ENCODE measurements around the gene ASB16. TPM values are rescaled to one million over a fixed set of nuclear protein-coding genes. Genes with fewer than 3 reads are reported as not detected.

ASB16 gene
- total RNA-seq, 1 donor from 2014 or later, result not detected

DNA sequence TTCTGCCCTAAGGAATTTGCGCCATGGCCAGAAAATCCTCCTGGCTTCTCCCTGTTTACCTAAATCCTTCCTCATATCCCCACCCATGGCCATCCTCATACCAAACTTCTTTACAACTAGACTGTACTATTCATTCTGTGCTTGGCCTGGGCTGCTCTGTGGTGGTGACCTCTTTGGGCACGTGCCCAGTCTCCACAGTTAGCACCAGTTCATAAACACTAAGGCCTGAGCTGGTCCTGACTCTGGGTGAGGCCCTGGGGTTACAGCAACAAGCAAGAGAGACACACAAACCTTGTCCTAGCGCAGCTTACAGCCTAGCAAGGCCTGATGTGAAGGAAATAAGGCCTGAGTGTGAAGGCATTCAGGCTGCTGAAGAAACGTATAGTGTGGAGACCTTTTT is 32.3 kb downstream of the ASB16 start:
- Mint-ChIP-seq H3K4me3 (peak overlapping the region; percentile 33), H3K27ac (no peak overlapping the region), H3K27me3 (ENCODE audit: insufficient read depth, low read depth) (peaks cover 6% of the 10 kb centered on the region), H3K4me1 (peaks cover 20% of the 10 kb centered on the region), H3K36me3 (peaks cover 6% of the 10 kb centered on the region), H3K9me3 (no peaks in the 10 kb centered on the region)
- no peaks in the 10 kb centered on the region for H3K27me3 ChIP-seq
- DNase-seq (ENCODE audit: low spot score), result no peak
- H3K9ac ChIP-seq, result no peak overlapping the region
- no peaks in the 10 kb centered on the region for H3K36me3 ChIP-seq
- H3K4me2 ChIP-seq, result no peak overlapping the region
- H3K4me3 ChIP-seq, result no peak overlapping the region
- peaks cover 14% of the 10 kb centered on the region for H3K79me2 ChIP-seq (ENCODE audit: low read depth)
- H3K27ac ChIP-seq, result no peak overlapping the region
- H3F3A ChIP-seq (ENCODE audit: low read depth), result peaks cover 52% of the 10 kb centered on the region
- no peak overlapping the region for H2AFZ ChIP-seq (replicated peaks)
- TF ChIP-seq EZH2 (IDR thresholded peaks at IDR 0.05) (no peak), EZH2phosphoT487 (IDR thresholded peaks at IDR 0.05) (no peak), CTCF (IDR thresholded peaks at IDR 0.05) (no peak)
- peaks cover 7% of the 10 kb centered on the region for H4K20me1 ChIP-seq (ENCODE audit: low read depth)
- H3K4me1 ChIP-seq, result peaks cover 6% of the 10 kb centered on the region
- H3K9me3 ChIP-seq (ENCODE audit: low read depth), result no peaks in the 10 kb centered on the region

- Histone ChIP-seq H3K4me1 (no peaks in the 10 kb centered on the region), H2AFZ (replicated peaks) (no peak overlapping the region), H4K20me1 (ENCODE audit: low read depth) (peaks cover 3% of the 10 kb centered on the region), H3F3A (ENCODE audit: low read depth) (peaks cover 48% of the 10 kb centered on the region), H3K9ac (no peak overlapping the region), H3K9me3 (ENCODE audit: low read depth) (no peaks in the 10 kb centered on the region), H3K27ac (no peak overlapping the region), H3K36me3 (peaks cover 3% of the 10 kb centered on the region), H3K4me2 (no peak overlapping the region), H3K27me3 (no peaks in the 10 kb centered on the region), H3K4me3 (no peak overlapping the region), H3K79me2 (ENCODE audit: low read depth) (peaks cover 3% of the 10 kb centered on the region)
- Mint-ChIP-seq H3K4me3 (peak overlapping the region; percentile 13), H3K27ac (no peak overlapping the region), H3K27me3 (ENCODE audit: insufficient read depth, low read depth) (peaks cover 10% of the 10 kb centered on the region), H3K4me1 (peaks cover 13% of the 10 kb centered on the region), H3K36me3 (peaks cover 11% of the 10 kb centered on the region), H3K9me3 (no peaks in the 10 kb centered on the region)
- TF ChIP-seq EZH2 (IDR thresholded peaks at IDR 0.05), result no peak
- peak; percentile 73 for TF ChIP-seq CTCF (IDR thresholded peaks at IDR 0.05)
- peak; percentile 69 for DNase-seq (ENCODE audit: low spot score)
Measured at GRCh38 chr17:44203731-44204440, 33.4 kb downstream of the ASB16 start.

- H3K36me3 ChIP-seq, result peaks cover 3% of the 10 kb centered on the region
- H3K36me3 Mint-ChIP-seq, result peaks cover 11% of the 10 kb centered on the region
- no peaks in the 10 kb centered on the region for H3K4me1 ChIP-seq
- no peaks in the 10 kb centered on the region for H3K27me3 ChIP-seq
- no peak overlapping the region for H3K9ac ChIP-seq
- H3K4me2 ChIP-seq, result no peak overlapping the region
- no peak overlapping the region for H3K27ac ChIP-seq
- H3K79me2 ChIP-seq (ENCODE audit: low read depth), result no peaks in the 10 kb centered on the region
- no peak for DNase-seq (ENCODE audit: low spot score)
- no peak overlapping the region for H3K27ac Mint-ChIP-seq
- no peak overlapping the region for H3K4me3 Mint-ChIP-seq
- peaks cover 4% of the 10 kb centered on the region for H4K20me1 ChIP-seq (ENCODE audit: low read depth)
- no peak overlapping the region for H2AFZ ChIP-seq (replicated peaks)
- H3K4me3 ChIP-seq, result no peak overlapping the region
- peaks cover 13% of the 10 kb centered on the region for H3K4me1 Mint-ChIP-seq
- peaks cover 10% of the 10 kb centered on the region for H3K27me3 Mint-ChIP-seq (ENCODE audit: insufficient read depth, low read depth)
- H3K9me3 ChIP-seq (ENCODE audit: low read depth), result no peaks in the 10 kb centered on the region
- H3F3A ChIP-seq (ENCODE audit: low read depth), result peaks cover 43% of the 10 kb centered on the region
- TF ChIP-seq EZH2 (IDR thresholded peaks at IDR 0.05) (no peak), EZH2phosphoT487 (IDR thresholded peaks at IDR 0.05) (no peak), CTCF (IDR thresholded peaks at IDR 0.05) (no peak)
- no peaks in the 10 kb centered on the region for H3K9me3 Mint-ChIP-seq
Measured at GRCh38 chr17:44204441-44204882, 34.0 kb downstream of the ASB16 start.

Data from neural progenitor cell (in vitro differentiated cells).